K562 (cell line): ENCODE results near the gene TAF8. TPM values are rescaled to one million over a fixed set of nuclear protein-coding genes. Genes with fewer than 3 reads are reported as not detected.

Source experiments
- ATAC-seq: fragments of 200-7000 bp; cut with Tn5 transposase; 3 replicates; pipeline ENCODE4 v1.9.1; 2020; ENCODE audit warnings: moderate library complexity
- BruUV-seq: library from RNA; stranded (reverse); fragments of 400-500 nt; replicated peaks from 2 replicates; lab custom pipeline; 2021; lab: Mats Ljungman, UMichigan
- CTCF ChIA-PET: fragments of 300-600 bp; formaldehyde crosslinking; extraction: SDS; loops from one replicate; lab custom pipeline; 2021; ENCODE audit warnings: low intra/inter-chr PET ratio; lab: Yijun Ruan, JAX
- POLR2A ChIA-PET: fragments of 300-600, 350-650 bp; sonication (Branson Sonifier 250); formaldehyde crosslinking; extraction: SDS; loops from one replicate; lab custom pipeline; 2021; ENCODE audit warnings: antibody characterized with exemption, inconsistent platforms; lab: Yijun Ruan, JAX
- DNase-seq, 4 experiments: peaks; one replicate each; pipeline versions ENCODE4 v3.0.0 to v3.0.0-alpha.2; 2011 to 2018; ENCODE audit warnings: low spot score in 3 of 4, mixed read lengths in 3 of 4; ENCODE audit errors: extremely low read depth in 1 of 4
- FAIRE-seq: peaks from 2 replicates; lab custom pipeline; 2011; peaks lifted over from hg19 to GRCh38; lab: Jason Lieb, UNC
- H2AFZ ChIP-seq: 2 replicates; pipeline ENCODE4 v1.6.0; 2011; ENCODE audit warnings: low read depth, low read length, control low read depth, inconsistent platforms
- H3K27ac ChIP-seq: fragments of 200-600 bp; 3 replicates; pipeline ENCODE4 v1.8.0; 2011; ENCODE audit warnings: low read depth, mild to moderate bottlenecking, control low read depth, inconsistent platforms, low read length, moderate library complexity, mixed read lengths; ENCODE audit errors: extremely low read depth
- H3K27me3 ChIP-seq, 2 experiments: fragments of 300-600 bp in 1 of 2; 2 replicates in 1 of 2; 3 replicates in 1 of 2; pipeline versions ENCODE4 v1.6.0 to v1.8.0; 2011; ENCODE audit warnings: inconsistent platforms in 2 of 2, low read length in 2 of 2, mild to moderate bottlenecking in 1 of 2, mixed read lengths in 1 of 2, moderate library complexity in 1 of 2; ENCODE audit not compliant: control insufficient read depth in 2 of 2, insufficient read depth in 2 of 2
- H3K36me3 ChIP-seq: fragments of 300-600 bp; 3 replicates; pipeline ENCODE4 v1.8.0; 2011; ENCODE audit warnings: mild to moderate bottlenecking, low read length, inconsistent platforms; ENCODE audit not compliant: control insufficient read depth, insufficient read depth
- H3K4me1 ChIP-seq, 2 experiments: fragments of 200-600 bp in 1 of 2; replicated peaks in 1 of 2; 2 replicates in 1 of 2; 3 replicates in 1 of 2; pipeline versions ENCODE4 v1.5.1 to v1.8.0; 2011; ENCODE audit warnings: inconsistent platforms in 2 of 2, low read length in 2 of 2, mild to moderate bottlenecking in 1 of 2, mixed read lengths in 1 of 2, moderate library complexity in 1 of 2; ENCODE audit not compliant: control insufficient read depth in 2 of 2, insufficient read depth in 2 of 2
- H3K4me2 ChIP-seq: 2 replicates; pipeline ENCODE4 v1.6.1; 2011; ENCODE audit warnings: low read length, control low read depth, inconsistent platforms, mixed read lengths; ENCODE audit not compliant: insufficient read depth
- H3K4me3 ChIP-seq: fragments of 200-600 bp; sonication (generic), shearing (Covaris generic); 2 replicates; pipeline ENCODE4 v1.5.1; 2016; ENCODE audit warnings: control low read depth, inconsistent platforms
- H3K79me2 ChIP-seq: fragments of 200-600 bp; 3 replicates; pipeline ENCODE4 v1.8.0; 2011; ENCODE audit warnings: low read length, inconsistent platforms; ENCODE audit not compliant: control insufficient read depth, insufficient read depth
- H3K9ac ChIP-seq, 2 experiments: 2 replicates each; pipeline versions ENCODE4 v1.6.0 to v1.6.1; 2011; ENCODE audit warnings: low read depth in 2 of 2, low read length in 2 of 2, control low read depth in 1 of 2, inconsistent platforms in 1 of 2, mild to moderate bottlenecking in 1 of 2, mixed read lengths in 1 of 2; ENCODE audit not compliant: insufficient read depth in 1 of 2
- H3K9me1 ChIP-seq: one replicate; pipeline ENCODE4 v1.6.0; 2011; ENCODE audit warnings: inconsistent platforms, mild to moderate bottlenecking, low read length, moderate library complexity; ENCODE audit not compliant: control insufficient read depth, insufficient read depth
- H3K9me3 ChIP-seq: replicated peaks from 2 replicates; pipeline ENCODE4 v1.5.1; 2011; ENCODE audit warnings: low read depth, low read length, inconsistent platforms; ENCODE audit not compliant: control insufficient read depth, insufficient read depth
- H4K20me1 ChIP-seq: replicated peaks from 2 replicates; pipeline ENCODE4 v1.6.1; 2011; ENCODE audit warnings: low read length, inconsistent platforms, mixed read lengths; ENCODE audit not compliant: control insufficient read depth, insufficient read depth
- HEY1 ChIP-seq: fragments of 250-450 bp; sonication (Bioruptor Pico); IDR thresholded peaks from 2 replicates; pipeline ENCODE4 v1.5.0; 2020; ENCODE audit warnings: mild to moderate bottlenecking, moderate library complexity, borderline replicate concordance
- MCM7 ChIP-seq, 2 experiments: fragments of 450-650 bp; IDR thresholded peaks; 2 replicates each; pipeline ENCODE4 v1.6.1; 2016 to 2018
- ZNF512 ChIP-seq: IDR thresholded peaks from 2 replicates; pipeline ENCODE4 v1.6.1; 2016; ENCODE audit warnings: missing genetic modification characterization, missing compliant biosample characterization
- WGBS: fragments of 100-300 bp; shearing (Covaris generic); methylation state at CpG from one replicate; pipeline ENCODE4 v1.1.6; 2016; ENCODE audit warnings: low coverage, mixed read lengths; ENCODE audit not compliant: insufficient coverage; ENCODE audit errors: missing lambda C conversion rate; 5-methylcytosine and 5-hydroxymethylcytosine counted together
- in situ Hi-C: fragments of 300-500 bp; cut with MboI; formaldehyde crosslinking; loops from 4 replicates; pipeline ENCODE4 v1.15.0; 2018; ENCODE audit warnings: inconsistent platforms, mixed read lengths
- intact Hi-C: fragments of 100-400 bp; cut with micrococcal nuclease; formaldehyde crosslinking; loops from 2 replicates; pipeline ENCODE4 v1.14.2; 2022
- polyA plus RNA-seq, 8 experiments: library from polyadenylated mRNA; depleted of rRNA in 4 of 8; stranded (reverse) in 5 of 8; unstranded in 3 of 8; fragments of >200 nt; fragmentation: Nextera tagmentation in 2 of 8; fragmentation: Illumina TruSeq in 1 of 8; extraction: Ambion mirVana in 2 of 8; extraction: Trizol in 1 of 8; gene quantifications; 2 replicates each; pipeline versions ENCODE4 v1.2.1 to v1.2.3, GENCODE V29; 2011 to 2014; ENCODE audit warnings: inconsistent platforms in 1 of 8, missing spikeins in 1 of 8
- total RNA-seq, 7 experiments: library from RNA; depleted of rRNA in 6 of 7; stranded (reverse); fragments of >200 nt in 6 of 7; fragmentation: Illumina TruSeq in 2 of 7; extraction: Trizol in 2 of 7; gene quantifications; 2 replicates each; pipeline versions ENCODE4 v1.2.1 to v1.2.3, GENCODE V29; 2011 to 2021; ENCODE audit warnings: low replicate concordance in 1 of 7

Gene TAF8
- total and polyA plus RNA-seq, 9 of the 15 experiments (the other 6 are each of a cell fraction or from before 2014, with no cell fraction given), result 29.4 to 84.0 (median 52.6) TPM

- H3K27me3 ChIP-seq, result no peaks in the 10 kb centered on the region
- ChIA-PET CTCF (no interaction called here), POLR2A (interaction anchor here (0.6 to 4.2 kb wide), 7 partner anchors 10 to 114 kb away, joined by 3 to 21 read pairs (median 4); no protein-coding TSS in a partner anchor)
- intact Hi-C loops, result no loop called here
- no TSS peak for BruUV-seq
- H3K4me2 ChIP-seq, result no peak overlapping the region
- no peak overlapping the region for H3K4me3 ChIP-seq
- no peaks in the 10 kb centered on the region for H3K79me2 ChIP-seq
- H2AFZ ChIP-seq, result peak overlapping the region; percentile 52
- no peaks in the 10 kb centered on the region for H3K36me3 ChIP-seq
- H3K9me3 ChIP-seq, result no peaks in the 10 kb centered on the region
- 41% methylated on average over 9 of the region's 11 CpGs for WGBS
- in situ Hi-C loops, result no loop called here
- no peaks in the 10 kb centered on the region; the same call in 1 of the 2 replicates for H4K20me1 ChIP-seq
- no peak overlapping the region for H3K27ac ChIP-seq
- peaks cover 3 to 16% of the 10 kb centered on the region in 2 experiments; a peak in 4 of 5 replicates for H3K4me1 ChIP-seq
- ATAC-seq, result peak; percentile 30
- H3K9me1 ChIP-seq, result no peaks in the 10 kb centered on the region
- peak; percentile 92 for TF ChIP-seq ZNF512 (tag)
- 0 out of 4 replicates have a peak, but pooled peaks of 1 of the 2 experiments have one; percentile 29 for TF ChIP-seq MCM7 (IDR thresholded peaks at IDR 0.05)
- no peak for TF ChIP-seq HEY1
- DNase-seq, result no peak
- no peak for FAIRE-seq
- H3K9ac ChIP-seq, result no peak overlapping the region
Observed at GRCh38 chr6:42123379-42124103, 73.2 kb downstream of the TAF8 start.
